Right lobe of liver (tissue), 6 donors: ENCODE data around the gene FBRSL1. TPM values are rescaled to one million over a fixed set of nuclear protein-coding genes. Genes with fewer than 3 reads are reported as not detected.
A peak's percentile ranks its signal among the peaks of the same experiment; 100 is the strongest.

Experiments used
- ATAC-seq, 4 donors: fragments of 200-7000 bp; cut with Tn5 transposase; one replicate each; pipeline ENCODE4 v1.9.1; 2020; ENCODE audit warnings: mild to moderate bottlenecking in 4 of 4, moderate library complexity in 4 of 4
- DNase-seq, 3 donors: peaks; one replicate each; pipeline ENCODE4 v3.0.0-alpha.2; 2020
- H3K27ac ChIP-seq, 3 donors: fragments of 200-600 bp; one replicate each; pipeline ENCODE4 v1.8.0; 2022
- H3K27me3 ChIP-seq, 2 donors: fragments of 200-600 bp; one replicate each; pipeline ENCODE4 v1.8.0; 2022
- H3K36me3 ChIP-seq, 4 donors: fragments of 200-600 bp; sonication (generic) in 1 of 4; one replicate each; pipeline versions ENCODE4 v1.5.1 to v1.8.0; 2017 to 2022; ENCODE audit warnings: control low read depth in 1 of 4
- H3K4me1 ChIP-seq, 4 donors: fragments of 200-600 bp; sonication (generic) in 1 of 4; one replicate each; pipeline versions ENCODE4 v1.5.1 to v1.8.0; 2017 to 2022; ENCODE audit warnings: control low read depth in 1 of 4
- H3K4me3 ChIP-seq, 3 donors: fragments of 200-600 bp; one replicate each; pipeline ENCODE4 v1.8.0; 2022
- H3K9me3 ChIP-seq, 4 donors: fragments of 200-600 bp; sonication (generic) in 1 of 4; one replicate each; pipeline versions ENCODE4 v1.5.1 to v1.8.0; 2017 to 2022; ENCODE audit warnings: control low read depth in 1 of 4
- POLR2A ChIP-seq: fragments of 450-650 bp; IDR thresholded peaks from one replicate; pipeline ENCODE4 v1.6.1; 2017; ENCODE audit warnings: antibody characterized with exemption, mild to moderate bottlenecking
- WGBS: methylation state at CpG from one replicate; pipeline ENCODE4 v1.1.6; 2018; ENCODE audit warnings: low coverage, low lambda C conversion rate; ENCODE audit not compliant: insufficient coverage; ENCODE audit errors: missing lambda C conversion rate; 5-methylcytosine and 5-hydroxymethylcytosine counted together
- intact Hi-C, 2 donors: fragments of 100-400 bp; cut with DNase I; formaldehyde crosslinking; loops; one replicate each; pipeline versions ENCODE4 v1.11.2 to v1.14.1; 2022
- total RNA-seq, 6 experiments: library from RNA; depleted of rRNA in 2 of 6; stranded (reverse); fragments of >200 nt in 2 of 6; fragmentation: NEBNext Ultra II Directional in 3 of 6; extraction: Animal tissue kit (Norgen Biotek cat#: 25700) in 3 of 6; gene quantifications; one replicate each; pipeline versions ENCODE4 v1.1.0 to v1.2.4, GENCODE V29; 2016 to 2023
- TF ChIP-seq, protein P1 (sequence below), 4 donors: fragments of 200-600 bp in 3 of 4; fragments of 450-650 bp in 1 of 4; IDR thresholded peaks; one replicate each; pipeline versions ENCODE4 v1.5.1 to v1.8.0; 2016 to 2022; ENCODE audit warnings: antibody characterized with exemption in 4 of 4, mild to moderate bottlenecking in 2 of 4
- donor health status: DM: no; HTN: yes; CAD: no.
- donor health status: DM: no; HTN: no; CAD: no.
- donor health status: DM: no; HTN: no; CAD: no.
- donor health status: DM: no; HTN: yes; CAD: no.
- donor health status: DM: no; HTN: yes; CAD: no.

FBRSL1 gene
- total RNA-seq, 6 experiments from 2014 or later = 16.2 to 27.6 (median 23.3) TPM

GRCh38 chr12:132444283-132444682 is 45.7 kb upstream of the FBRSL1 start:
- ATAC-seq (no peak), DNase-seq (no peak)
- Histone ChIP-seq H3K27me3 (no peaks in the 10 kb centered on the region), H3K9me3 (no peaks in the 10 kb centered on the region), H3K36me3 (no peaks in the 10 kb centered on the region), H3K4me3 (no peak overlapping the region), H3K4me1 (no peaks in the 10 kb centered on the region), H3K27ac (no peak overlapping the region)
- intact Hi-C loops = no loop called here
- 82% methylated on average over 5 of the region's 18 CpGs for WGBS
- TF ChIP-seq, protein P1, sequence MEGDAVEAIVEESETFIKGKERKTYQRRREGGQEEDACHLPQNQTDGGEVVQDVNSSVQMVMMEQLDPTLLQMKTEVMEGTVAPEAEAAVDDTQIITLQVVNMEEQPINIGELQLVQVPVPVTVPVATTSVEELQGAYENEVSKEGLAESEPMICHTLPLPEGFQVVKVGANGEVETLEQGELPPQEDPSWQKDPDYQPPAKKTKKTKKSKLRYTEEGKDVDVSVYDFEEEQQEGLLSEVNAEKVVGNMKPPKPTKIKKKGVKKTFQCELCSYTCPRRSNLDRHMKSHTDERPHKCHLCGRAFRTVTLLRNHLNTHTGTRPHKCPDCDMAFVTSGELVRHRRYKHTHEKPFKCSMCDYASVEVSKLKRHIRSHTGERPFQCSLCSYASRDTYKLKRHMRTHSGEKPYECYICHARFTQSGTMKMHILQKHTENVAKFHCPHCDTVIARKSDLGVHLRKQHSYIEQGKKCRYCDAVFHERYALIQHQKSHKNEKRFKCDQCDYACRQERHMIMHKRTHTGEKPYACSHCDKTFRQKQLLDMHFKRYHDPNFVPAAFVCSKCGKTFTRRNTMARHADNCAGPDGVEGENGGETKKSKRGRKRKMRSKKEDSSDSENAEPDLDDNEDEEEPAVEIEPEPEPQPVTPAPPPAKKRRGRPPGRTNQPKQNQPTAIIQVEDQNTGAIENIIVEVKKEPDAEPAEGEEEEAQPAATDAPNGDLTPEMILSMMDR (IDR thresholded peaks at IDR 0.05) = no peak
- TF ChIP-seq POLR2A = no peak

DNA sequence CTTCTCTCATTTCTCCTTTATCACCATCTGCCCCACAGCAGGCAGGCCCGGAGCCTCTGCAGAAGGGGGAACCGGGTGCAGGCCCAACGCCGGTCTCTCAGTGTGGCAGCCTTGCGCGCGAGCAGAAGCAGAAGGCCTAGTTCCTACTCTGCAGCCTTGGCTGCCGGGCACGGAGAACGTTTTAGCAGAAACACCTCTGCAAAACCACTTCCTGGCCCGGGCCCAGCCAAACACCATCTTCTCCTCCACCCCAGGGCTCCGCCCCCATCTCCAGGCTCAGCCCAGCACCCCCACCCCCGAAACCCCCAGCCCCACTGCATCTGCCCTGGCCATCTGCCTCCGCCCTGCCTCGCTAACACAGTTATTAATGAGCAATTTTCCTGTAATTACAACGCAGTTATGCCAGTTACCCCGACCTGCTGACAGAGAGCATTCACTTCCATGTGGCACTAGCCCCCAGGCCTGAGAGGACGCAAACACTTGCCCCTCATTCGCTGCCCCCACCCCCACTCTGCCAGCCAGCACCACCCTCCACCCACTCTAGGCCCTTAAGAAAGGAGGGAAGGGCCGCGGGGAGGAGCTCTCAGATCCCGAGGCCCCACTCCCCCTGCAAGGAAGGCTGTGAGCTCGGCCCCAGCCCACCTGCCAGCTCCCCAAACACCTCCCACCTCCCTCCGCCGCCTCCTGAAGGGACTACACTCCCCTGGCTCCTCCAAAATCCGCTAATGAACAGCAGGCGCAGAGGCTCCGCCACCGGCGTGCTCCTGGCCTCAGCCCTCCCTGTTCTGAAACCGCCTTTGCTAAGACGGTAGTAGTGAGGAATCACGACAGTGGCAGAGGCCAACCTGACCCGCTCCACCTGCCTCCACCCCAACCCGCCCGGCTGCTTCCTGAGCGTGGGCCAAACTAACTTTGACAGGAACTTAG is 44.7 kb upstream of the FBRSL1 start:
- intact Hi-C loops = no loop called here
- Histone ChIP-seq H3K9me3 (no peaks in the 10 kb centered on the region), H3K4me1 (no peaks in the 10 kb centered on the region), H3K36me3 (no peaks in the 10 kb centered on the region), H3K27ac (no peak overlapping the region), H3K4me3 (no peak overlapping the region), H3K27me3 (no peaks in the 10 kb centered on the region)
- TF ChIP-seq, protein P1 (IDR thresholded peaks at IDR 0.05) = no peak
- TF ChIP-seq POLR2A = no peak
- 45% methylated on average over 19 of the region's 37 CpGs for WGBS
- ATAC-seq (peak; percentile 46 to 71 (median 57)), DNase-seq (peak in 2 of 3 donors; percentile 54 to 62)

- Histone ChIP-seq H3K36me3 (no peaks in the 10 kb centered on the region), H3K4me1 (no peaks in the 10 kb centered on the region), H3K9me3 (no peaks in the 10 kb centered on the region), H3K27ac (no peak overlapping the region), H3K4me3 (no peak overlapping the region), H3K27me3 (no peaks in the 10 kb centered on the region)
- DNase-seq (peak in 2 of 3 donors; percentile 49 to 56), ATAC-seq (peak in 3 of 4 donors; percentile 21 to 26 (median 22))
- TF ChIP-seq, protein P1 (IDR thresholded peaks at IDR 0.05) = no peak
- TF ChIP-seq POLR2A = no peak
- 53% methylated on average over 17 of the region's 39 CpGs for WGBS
- intact Hi-C loops = no loop called here
Measured at GRCh38 chr12:132445884-132446632, 43.9 kb upstream of the FBRSL1 start.

GRCh38 chr12:132446633-132447326 is 43.2 kb upstream of the FBRSL1 start:
- no peaks in the 10 kb centered on the region for H3K4me1 ChIP-seq
- H3K9me3 ChIP-seq = no peaks in the 10 kb centered on the region
- ATAC-seq (no peak), DNase-seq (no peak)
- no peaks in the 10 kb centered on the region for H3K36me3 ChIP-seq
- H3K27me3 ChIP-seq = no peaks in the 10 kb centered on the region
- TF ChIP-seq POLR2A = no peak
- TF ChIP-seq, protein P1 (IDR thresholded peaks at IDR 0.05) = no peak
- H3K27ac ChIP-seq = no peak overlapping the region
- no peak overlapping the region for H3K4me3 ChIP-seq
- intact Hi-C loops = no loop called here
- WGBS = 69% methylated on average over 10 of the region's 13 CpGs
